Smooth muscle cell (in vitro differentiated cells): ENCODE data around the gene MFAP2. TPM values are rescaled to one million over a fixed set of nuclear protein-coding genes. Genes with fewer than 3 reads are reported as not detected.

Source experiments
- DNase-seq: peaks from one replicate; lab custom pipeline; 2025; ENCODE audit not compliant: unreplicated experiment; lab: John Stamatoyannopoulos, UW
- H2AFZ ChIP-seq: fragments of 200-600 bp; sonication (generic); 2 replicates; pipeline ENCODE4 v1.6.0; 2016; ENCODE audit warnings: antibody characterized with exemption, low read depth, mild to moderate bottlenecking
- H3F3A ChIP-seq: fragments of 200-600 bp; sonication (generic); 2 replicates; pipeline ENCODE4 v1.6.0; 2017; ENCODE audit warnings: antibody characterized with exemption, low read depth
- H3K27ac ChIP-seq: fragments of 200-600 bp; sonication (generic); 2 replicates; pipeline ENCODE4 v1.5.1; 2016; ENCODE audit warnings: low read depth, mild to moderate bottlenecking
- H3K27me3 ChIP-seq: fragments of 200-600 bp; sonication (generic); 2 replicates; pipeline ENCODE4 v1.6.1; 2016; ENCODE audit warnings: low read depth, mild to moderate bottlenecking
- H3K36me3 ChIP-seq: fragments of 200-600 bp; sonication (generic); 2 replicates; pipeline ENCODE4 v1.5.1; 2016; ENCODE audit warnings: low read depth
- H3K4me1 ChIP-seq: fragments of 200-600 bp; sonication (generic); 2 replicates; pipeline ENCODE4 v1.5.1; 2016; ENCODE audit warnings: low read depth
- H3K4me2 ChIP-seq: fragments of 200-600 bp; sonication (generic); 2 replicates; pipeline ENCODE4 v1.6.0; 2016; ENCODE audit warnings: mild to moderate bottlenecking
- H3K4me3 ChIP-seq: fragments of 200-600 bp; sonication (generic); 2 replicates; pipeline ENCODE4 v1.5.1; 2016; ENCODE audit warnings: mild to moderate bottlenecking
- H3K79me2 ChIP-seq: fragments of 200-600 bp; sonication (generic); 2 replicates; pipeline ENCODE4 v1.6.0; 2016; ENCODE audit warnings: low read depth, mild to moderate bottlenecking
- H3K9ac ChIP-seq: fragments of 200-600 bp; sonication (generic); 2 replicates; pipeline ENCODE4 v1.6.0; 2016; ENCODE audit warnings: low read depth
- H3K9me3 ChIP-seq: fragments of 200-600 bp; sonication (generic); replicated peaks from 2 replicates; pipeline ENCODE4 v1.5.1; 2016; ENCODE audit warnings: low read depth
- H4K20me1 ChIP-seq: fragments of 200-600 bp; sonication (generic); 2 replicates; pipeline ENCODE4 v1.6.0; 2016; ENCODE audit warnings: low read depth
- CTCF ChIP-seq: fragments of 200-600 bp; sonication (generic); IDR thresholded peaks from 2 replicates; pipeline ENCODE4 v1.5.1; 2017; ENCODE audit warnings: borderline replicate concordance, mild to moderate bottlenecking, antibody characterized with exemption; ENCODE audit not compliant: insufficient read depth, poor library complexity, severe bottlenecking
- WGBS: methylation state at CpG from one replicate; pipeline ENCODE4 v1.1.7; 2016; ENCODE audit warnings: low lambda C conversion rate; 5-methylcytosine and 5-hydroxymethylcytosine counted together
- polyA plus RNA-seq: library from polyadenylated mRNA; unstranded; fragments of >200 nt; fragmentation: Nextera tagmentation; extraction: Ambion mirVana; gene quantifications from 2 replicates; pipeline ENCODE4 v1.2.1, GENCODE V29; 2016
- total RNA-seq: library from RNA; depleted of rRNA; stranded (reverse); fragments of >200 nt; gene quantifications from 2 replicates; pipeline ENCODE4 v1.2.3, GENCODE V29; 2014

The MFAP2 gene
- total and polyA plus RNA-seq, 2 experiments from 2014 or later = 325 to 885 TPM

DNA sequence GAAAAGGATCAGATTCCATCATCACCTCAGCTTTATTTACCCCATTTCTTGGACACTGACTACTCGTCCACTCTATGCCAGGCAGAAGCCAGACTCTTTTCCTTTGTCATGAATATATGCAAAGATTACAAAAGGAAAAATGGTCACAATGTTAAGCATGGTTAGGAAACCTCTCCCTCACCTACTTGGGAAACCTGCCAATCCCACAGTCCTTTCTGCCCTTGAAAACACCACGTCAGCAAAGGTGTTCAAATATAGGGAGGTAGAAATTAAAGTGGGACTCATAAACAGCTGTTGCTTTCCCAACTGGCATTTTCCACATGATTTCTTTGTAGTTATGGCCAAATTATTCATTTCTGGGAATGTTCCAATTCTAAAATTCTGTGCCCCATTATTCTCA, 47.5 kb upstream of the MFAP2 start:
- Histone ChIP-seq H3K4me1 (no peaks in the 10 kb centered on the region), H3K36me3 (peaks cover 5% of the 10 kb centered on the region), H3K79me2 (no peaks in the 10 kb centered on the region), H3K4me3 (no peak overlapping the region), H3F3A (no peaks in the 10 kb centered on the region), H2AFZ (no peak overlapping the region), H3K27ac (no peak overlapping the region), H3K9ac (no peak overlapping the region), H3K27me3 (no peaks in the 10 kb centered on the region), H3K9me3 (no peaks in the 10 kb centered on the region), H4K20me1 (peaks cover 5% of the 10 kb centered on the region), H3K4me2 (no peak overlapping the region)
- WGBS = 96% methylated on average over 2 of the region's 2 CpGs
- no peak for DNase-seq
- TF ChIP-seq CTCF = no peak

- H3K4me2 ChIP-seq = no peak overlapping the region
- no peaks in the 10 kb centered on the region for H3K27me3 ChIP-seq
- peaks cover 5% of the 10 kb centered on the region for H3K36me3 ChIP-seq
- H2AFZ ChIP-seq = no peak overlapping the region
- no peaks in the 10 kb centered on the region for H3K4me1 ChIP-seq
- DNase-seq = no peak
- no peak overlapping the region for H3K27ac ChIP-seq
- no peak for TF ChIP-seq CTCF
- no peaks in the 10 kb centered on the region for H3K79me2 ChIP-seq
- peaks cover 5% of the 10 kb centered on the region for H4K20me1 ChIP-seq
- H3K9ac ChIP-seq = no peak overlapping the region
- no peaks in the 10 kb centered on the region for H3K9me3 ChIP-seq
- H3F3A ChIP-seq = no peaks in the 10 kb centered on the region
- 97% methylated on average over 5 of the region's 5 CpGs for WGBS
- no peak overlapping the region for H3K4me3 ChIP-seq
Observed at GRCh38 chr1:17027403-17027802, 47.0 kb upstream of the MFAP2 start.

- 92% methylated on average over 1 of the region's 1 CpG for WGBS
- no peak overlapping the region for H3K9ac ChIP-seq
Observed at GRCh38 chr1:17024721-17025120, 44.3 kb upstream of the MFAP2 start.

More at GRCh38 chr1:17024721-17025120, 44.3 kb upstream of the MFAP2 start:
- Histone ChIP-seq H3K79me2 (no peaks in the 10 kb centered on the region), H3K4me1 (no peaks in the 10 kb centered on the region), H3K4me2 (no peak overlapping the region), H4K20me1 (no peaks in the 10 kb centered on the region), H3K4me3 (no peak overlapping the region), H3F3A (no peaks in the 10 kb centered on the region), H2AFZ (no peak overlapping the region), H3K36me3 (peaks cover 5% of the 10 kb centered on the region), H3K9me3 (no peaks in the 10 kb centered on the region), H3K27me3 (no peaks in the 10 kb centered on the region), H3K27ac (no peak overlapping the region)
- no peak for TF ChIP-seq CTCF
- no peak for DNase-seq
